Rectal smooth muscle tissue (tissue), 1 donor: ENCODE measurements around the gene PRSS2.
"Not testable (repeated sequence)": the region's sequence is repeated elsewhere in the genome, so short reads cannot be mapped to it uniquely, and the experiment has no call there.

Source experiments
- H3K27ac ChIP-seq: one replicate; pipeline ENCODE4 v1.7.0; 2013; ENCODE audit warnings: low read depth, low read length, inconsistent platforms
- H3K27me3 ChIP-seq: one replicate; pipeline ENCODE4 v1.7.0; 2013; ENCODE audit warnings: low read length; ENCODE audit not compliant: control insufficient read depth, insufficient read depth
- H3K36me3 ChIP-seq: one replicate; pipeline ENCODE4 v1.7.0; 2013; ENCODE audit warnings: low read length; ENCODE audit not compliant: control insufficient read depth, insufficient read depth
- H3K4me1 ChIP-seq: one replicate; pipeline ENCODE4 v1.7.0; 2013; ENCODE audit warnings: low read length; ENCODE audit not compliant: control insufficient read depth, insufficient read depth
- H3K4me3 ChIP-seq: one replicate; pipeline ENCODE4 v1.7.0; 2013; ENCODE audit warnings: low read length
- H3K9ac ChIP-seq: one replicate; pipeline ENCODE4 v1.7.0; 2013; ENCODE audit warnings: low read length

PRSS2 gene

GRCh38 chr7:142750321-142750938 is 20.3 kb upstream of the PRSS2 start:
- Histone ChIP-seq H3K27ac (no peak overlapping the region), H3K27me3 (no peaks in the 10 kb centered on the region), H3K4me1 (no peaks in the 10 kb centered on the region), H3K9ac (no peak overlapping the region), H3K4me3 (no peak overlapping the region), H3K36me3 (no peaks in the 10 kb centered on the region)

GRCh38 chr7:142751526-142752175 is 19.1 kb upstream of the PRSS2 start:
- not testable (repeated sequence) for H3K9ac ChIP-seq, H3K4me1 ChIP-seq, H3K27ac ChIP-seq, H3K4me3 ChIP-seq, H3K36me3 ChIP-seq, H3K27me3 ChIP-seq

- Histone ChIP-seq H3K27me3 (no peaks in the 10 kb centered on the region), H3K4me3 (no peak overlapping the region), H3K36me3 (no peaks in the 10 kb centered on the region), H3K4me1 (no peaks in the 10 kb centered on the region), H3K27ac (no peak overlapping the region), H3K9ac (no peak overlapping the region)
Measured at GRCh38 chr7:142752376-142753225, 18.2 kb upstream of the PRSS2 start.

GRCh38 chr7:142753366-142753765 is 17.4 kb upstream of the PRSS2 start:
- Histone ChIP-seq H3K9ac (no peak overlapping the region), H3K27me3 (no peaks in the 10 kb centered on the region), H3K4me3 (no peak overlapping the region), H3K27ac (no peak overlapping the region), H3K4me1 (no peaks in the 10 kb centered on the region), H3K36me3 (no peaks in the 10 kb centered on the region)

GRCh38 chr7:142753925-142754491 is 16.8 kb upstream of the PRSS2 start:
- H3K4me1 ChIP-seq, H3K36me3 ChIP-seq, H3K9ac ChIP-seq, H3K4me3 ChIP-seq, H3K27me3 ChIP-seq, H3K27ac ChIP-seq: not testable (repeated sequence)

- no peaks in the 10 kb centered on the region for H3K36me3 ChIP-seq
- no peak overlapping the region for H3K27ac ChIP-seq
- no peak overlapping the region for H3K9ac ChIP-seq
- no peaks in the 10 kb centered on the region for H3K27me3 ChIP-seq
- H3K4me1 ChIP-seq: no peaks in the 10 kb centered on the region
- H3K4me3 ChIP-seq: no peak overlapping the region
Measured at GRCh38 chr7:142754681-142755575, 15.8 kb upstream of the PRSS2 start.

GRCh38 chr7:142758312-142758711 is 12.5 kb upstream of the PRSS2 start:
- not testable (repeated sequence) for H3K4me1 ChIP-seq, H3K27me3 ChIP-seq, H3K27ac ChIP-seq, H3K9ac ChIP-seq, H3K4me3 ChIP-seq, H3K36me3 ChIP-seq

- no peak overlapping the region for H3K9ac ChIP-seq
- no peaks in the 10 kb centered on the region for H3K4me1 ChIP-seq
- no peak overlapping the region for H3K4me3 ChIP-seq
- no peak overlapping the region for H3K27ac ChIP-seq
- H3K36me3 ChIP-seq: no peaks in the 10 kb centered on the region
- H3K27me3 ChIP-seq: no peaks in the 10 kb centered on the region
Measured at GRCh38 chr7:142759433-142759832, 11.3 kb upstream of the PRSS2 start.

- Histone ChIP-seq H3K27ac (no peak overlapping the region), H3K4me1 (no peaks in the 10 kb centered on the region), H3K36me3 (no peaks in the 10 kb centered on the region), H3K27me3 (no peaks in the 10 kb centered on the region), H3K4me3 (no peak overlapping the region), H3K9ac (no peak overlapping the region)
Measured at GRCh38 chr7:142760071-142760642, 10.6 kb upstream of the PRSS2 start.

- H3K4me3 ChIP-seq, H3K27me3 ChIP-seq, H3K36me3 ChIP-seq, H3K27ac ChIP-seq, H3K9ac ChIP-seq, H3K4me1 ChIP-seq: not testable (repeated sequence)
Measured at GRCh38 chr7:142761606-142762005, 9.2 kb upstream of the PRSS2 start.

- H3K9ac ChIP-seq: no peak overlapping the region
- no peak overlapping the region for H3K27ac ChIP-seq
- H3K36me3 ChIP-seq: no peaks in the 10 kb centered on the region
- H3K4me1 ChIP-seq: no peaks in the 10 kb centered on the region
- no peaks in the 10 kb centered on the region for H3K27me3 ChIP-seq
- H3K4me3 ChIP-seq: no peak overlapping the region
Measured at GRCh38 chr7:142762104-142762503, 8.7 kb upstream of the PRSS2 start.
